Testis (tissue), 3 donors: Measurements from ENCODE around the gene ZNF830. TPM values are rescaled to one million over a fixed set of nuclear protein-coding genes. Genes with fewer than 3 reads are reported as not detected.

Experiments used
- DNase-seq: peaks from one replicate; pipeline ENCODE4 v3.0.0-alpha.2; 2019
- H3K27ac ChIP-seq, 2 donors: fragments of 200-600 bp; sonication (generic); one replicate each; pipeline ENCODE4 v1.5.1; 2019
- H3K27me3 ChIP-seq: fragments of 200-600 bp; sonication (generic); one replicate; pipeline ENCODE4 v1.5.1; 2019
- H3K36me3 ChIP-seq: fragments of 200-600 bp; sonication (generic); one replicate; pipeline ENCODE4 v1.5.1; 2017; ENCODE audit warnings: low read depth; ENCODE audit errors: missing control alignments
- H3K4me1 ChIP-seq: fragments of 200-600 bp; sonication (generic); one replicate; pipeline ENCODE4 v1.5.1; 2019
- H3K4me3 ChIP-seq, 2 donors: fragments of 200-600 bp; sonication (generic); one replicate each; pipeline ENCODE4 v1.5.1; 2017 to 2019
- H3K9me3 ChIP-seq: fragments of 200-600 bp; sonication (generic); one replicate; pipeline ENCODE4 v1.5.1; 2017
- POLR2A ChIP-seq: fragments of 450-650 bp; IDR thresholded peaks from one replicate; pipeline ENCODE4 v1.6.1; 2017; ENCODE audit warnings: antibody characterized with exemption, mild to moderate bottlenecking, moderate library complexity
- WGBS, 2 donors: methylation state at CpG; one replicate each; pipeline ENCODE4 v1.1.5; 2018; 5-methylcytosine and 5-hydroxymethylcytosine counted together
- intact Hi-C: fragments of 100-400 bp; cut with DNase I; formaldehyde crosslinking; loops from one replicate; pipeline ENCODE4 v1.15.1; 2023; ENCODE audit warnings: low total_unique reads
- polyA plus RNA-seq: library from polyadenylated mRNA; stranded (reverse); fragments of 350-450 nt; fragmentation: Illumina TruSeq; extraction: RNeasy Lipid Tissue Mini Kit (QIAGEN cat#74804); gene quantifications from one replicate; pipeline ENCODE4 v1.2.3, GENCODE V29; 2014; ENCODE audit warnings: low read depth, low replicate concordance; ENCODE audit not compliant: insufficient read depth
- total RNA-seq, 2 donors: library from RNA; depleted of rRNA; stranded (reverse); fragments of >200 nt; gene quantifications; one replicate each; pipeline ENCODE4 v1.2.3, GENCODE V29; 2016
- TF ChIP-seq, protein P1 (sequence below), 3 experiments: fragments of 450-650 bp in 2 of 3; fragments of 200-600 bp in 1 of 3; sonication (generic) in 1 of 3; IDR thresholded peaks; one replicate each; pipeline ENCODE4 v1.5.1; 2016 to 2019; ENCODE audit warnings: antibody characterized with exemption in 3 of 3, mild to moderate bottlenecking in 2 of 3, moderate library complexity in 1 of 3

Gene ZNF830
- total and polyA plus RNA-seq, 3 donors from 2014 or later: 20.2 to 21.6 (median 20.6) TPM

DNA sequence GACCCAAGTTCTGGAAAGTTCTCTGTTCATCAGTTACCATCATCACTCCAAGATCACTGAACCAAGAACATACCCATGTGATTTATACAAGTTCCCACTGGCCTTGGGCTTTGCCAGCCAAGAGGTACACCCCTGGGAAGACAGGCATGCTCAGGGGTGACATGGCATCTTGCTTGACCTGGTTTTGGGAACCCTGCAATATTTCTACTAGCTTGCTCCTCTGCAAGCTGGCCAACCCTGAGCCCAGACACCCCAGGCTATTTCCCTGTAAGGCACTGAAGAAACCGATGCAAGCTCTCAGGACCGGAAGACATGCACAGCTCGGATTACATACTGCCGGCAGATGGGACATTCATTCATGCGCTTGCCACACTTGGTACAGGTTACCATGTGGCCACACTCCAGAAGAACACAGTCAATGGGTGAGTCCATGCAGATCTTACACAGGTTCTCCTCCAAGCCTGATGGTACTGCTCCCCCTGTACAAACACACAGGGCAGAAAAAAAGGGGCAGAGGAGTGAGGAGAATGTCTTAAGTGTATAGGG is 50.4 kb downstream of the ZNF830 start:
- Histone ChIP-seq H3K9me3 (no peaks in the 10 kb centered on the region), H3K4me1 (peaks cover 6% of the 10 kb centered on the region), H3K4me3 (no peak overlapping the region), H3K36me3 (no peaks in the 10 kb centered on the region), H3K27me3 (no peaks in the 10 kb centered on the region), H3K27ac (no peak overlapping the region)
- DNase-seq: no peak
- intact Hi-C loops: no loop called here
- no peak for TF ChIP-seq POLR2A
- TF ChIP-seq, protein P1, sequence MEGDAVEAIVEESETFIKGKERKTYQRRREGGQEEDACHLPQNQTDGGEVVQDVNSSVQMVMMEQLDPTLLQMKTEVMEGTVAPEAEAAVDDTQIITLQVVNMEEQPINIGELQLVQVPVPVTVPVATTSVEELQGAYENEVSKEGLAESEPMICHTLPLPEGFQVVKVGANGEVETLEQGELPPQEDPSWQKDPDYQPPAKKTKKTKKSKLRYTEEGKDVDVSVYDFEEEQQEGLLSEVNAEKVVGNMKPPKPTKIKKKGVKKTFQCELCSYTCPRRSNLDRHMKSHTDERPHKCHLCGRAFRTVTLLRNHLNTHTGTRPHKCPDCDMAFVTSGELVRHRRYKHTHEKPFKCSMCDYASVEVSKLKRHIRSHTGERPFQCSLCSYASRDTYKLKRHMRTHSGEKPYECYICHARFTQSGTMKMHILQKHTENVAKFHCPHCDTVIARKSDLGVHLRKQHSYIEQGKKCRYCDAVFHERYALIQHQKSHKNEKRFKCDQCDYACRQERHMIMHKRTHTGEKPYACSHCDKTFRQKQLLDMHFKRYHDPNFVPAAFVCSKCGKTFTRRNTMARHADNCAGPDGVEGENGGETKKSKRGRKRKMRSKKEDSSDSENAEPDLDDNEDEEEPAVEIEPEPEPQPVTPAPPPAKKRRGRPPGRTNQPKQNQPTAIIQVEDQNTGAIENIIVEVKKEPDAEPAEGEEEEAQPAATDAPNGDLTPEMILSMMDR (IDR thresholded peaks at IDR 0.05): no peak
- WGBS, 2 donors: 82 to 91% methylated on average over 5 of the region's 5 CpGs

Other genes starting within 250 kb of the ZNF830 start
- gene CCT6B, start 80 bp upstream of the ZNF830 start, total RNA-seq: 10 to 100 TPM; 46.8 to 56.5 TPM
- 226 TPM for gene CCT6B, start 80 bp upstream of the ZNF830 start, polyA plus RNA-seq
- 10 to 100 TPM; 66.7 to 70.9 TPM for gene LIG3, start 19.0 kb downstream of the ZNF830 start, total RNA-seq
- 54.4 TPM for gene LIG3, start 19.0 kb downstream of the ZNF830 start, polyA plus RNA-seq
- gene RFFL, start 102.2 kb downstream of the ZNF830 start, total RNA-seq: 10 to 100 TPM; 42.0 to 46.3 TPM
- 68.6 TPM for gene RFFL, start 102.2 kb downstream of the ZNF830 start, polyA plus RNA-seq
- gene RAD51D, start 158.3 kb downstream of the ZNF830 start, total RNA-seq: 10 to 100 TPM; 16.8 to 18.4 TPM
- 24.3 TPM for gene RAD51D, start 158.3 kb downstream of the ZNF830 start, polyA plus RNA-seq
- 100 to 1,000 TPM in 1 of 2 donors, 10 to 100 TPM in 1; 39.0 to 120 TPM for gene FNDC8, start 160.1 kb downstream of the ZNF830 start, total RNA-seq
- 138 TPM for gene FNDC8, start 160.1 kb downstream of the ZNF830 start, polyA plus RNA-seq
- gene NLE1, start 180.8 kb downstream of the ZNF830 start, total RNA-seq: 10 to 100 TPM; 14.6 to 15.4 TPM
- 12.8 TPM for gene NLE1, start 180.8 kb downstream of the ZNF830 start, polyA plus RNA-seq
- gene UNC45B, start 186.3 kb downstream of the ZNF830 start, total RNA-seq: 1 to 10 TPM in 1 of 2 donors, under 1 TPM in 1; 0.68 to 1.1 TPM
- 2.2 TPM for gene UNC45B, start 186.3 kb downstream of the ZNF830 start, polyA plus RNA-seq
- 1 to 10 TPM in 1 of 2 donors, under 1 TPM in 1; 0.99 to 4.1 TPM for gene SLC35G3, start 232.9 kb downstream of the ZNF830 start, total RNA-seq
- 2.7 TPM for gene SLC35G3, start 232.9 kb downstream of the ZNF830 start, polyA plus RNA-seq